Esophagus (tissue), 2 donors: ENCODE results near the gene GALNT9. TPM values are rescaled to one million over a fixed set of nuclear protein-coding genes. Genes with fewer than 3 reads are reported as not detected.
"Not testable (repeated sequence)": the region's sequence is repeated elsewhere in the genome, so short reads cannot be mapped to it uniquely, and the experiment has no call there.

Experiments used
- H3K27ac ChIP-seq, 2 donors: one replicate each; pipeline ENCODE4 v1.5.1; 2013; ENCODE audit warnings: low read depth in 2 of 2, mild to moderate bottlenecking in 2 of 2, inconsistent platforms in 1 of 2, low read length in 1 of 2, moderate library complexity in 1 of 2
- H3K27me3 ChIP-seq, 2 donors: one replicate each; pipeline ENCODE4 v1.6.1; 2013; ENCODE audit warnings: low read length in 2 of 2, control low read depth in 1 of 2, mild to moderate bottlenecking in 1 of 2; ENCODE audit not compliant: insufficient read depth in 2 of 2, control insufficient read depth in 1 of 2
- H3K36me3 ChIP-seq, 2 donors: one replicate each; pipeline ENCODE4 v1.6.1; 2013; ENCODE audit warnings: low read length in 1 of 2; ENCODE audit not compliant: control insufficient read depth in 2 of 2, insufficient read depth in 2 of 2
- H3K4me1 ChIP-seq, 2 donors: one replicate each; pipeline ENCODE4 v1.6.1; 2013; ENCODE audit warnings: low read length in 1 of 2; ENCODE audit not compliant: control insufficient read depth in 2 of 2, insufficient read depth in 2 of 2
- H3K4me3 ChIP-seq, 2 donors: one replicate each; pipeline ENCODE4 v1.5.1; 2013; ENCODE audit warnings: low read length in 2 of 2, mild to moderate bottlenecking in 2 of 2, low read depth in 1 of 2, moderate library complexity in 1 of 2
- H3K9me3 ChIP-seq, 2 donors: one replicate each; pipeline ENCODE4 v1.6.1; 2013; ENCODE audit warnings: mild to moderate bottlenecking in 2 of 2, low read depth in 1 of 2, low read length in 1 of 2, moderate library complexity in 1 of 2; ENCODE audit not compliant: control insufficient read depth in 2 of 2, insufficient read depth in 1 of 2
- WGBS, 2 donors: extraction: QIAGEN DNeasy Blood & Tissue Kit; methylation state at CpG; one replicate each; pipeline ENCODE4 v1.1.7; 2013; 5-methylcytosine and 5-hydroxymethylcytosine counted together
- polyA plus RNA-seq, 2 donors: library from polyadenylated mRNA; stranded (reverse); fragments of 200-250 nt; gene quantifications; one replicate each; pipeline ENCODE4 v1.2.3, GENCODE V29; 2013
- donor health status: healthy with polysubstance abuse.
- donor health status: Bipolar disorder and iron deficiency.

GALNT9 gene
- polyA plus RNA-seq, 2 donors: not detected

DNA sequence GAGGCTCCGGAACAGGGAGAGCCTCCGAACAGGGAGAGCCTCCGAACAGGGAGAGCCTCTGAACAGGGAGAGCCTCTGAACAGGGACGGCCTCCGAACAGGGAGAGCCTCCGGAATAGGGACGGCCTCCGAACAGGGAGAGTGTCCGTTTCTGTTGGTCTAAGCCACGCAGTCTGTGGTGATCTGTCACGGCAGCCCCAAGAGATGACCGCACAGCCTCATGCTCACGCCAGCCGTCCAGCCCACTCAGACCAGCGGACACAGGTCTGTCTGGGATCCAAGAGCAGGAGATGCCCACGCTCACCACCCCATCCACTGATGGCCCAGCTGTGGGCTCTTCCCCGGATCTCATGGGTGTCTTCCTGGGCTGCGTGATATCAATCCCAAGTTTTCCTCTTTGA, 33.3 kb downstream of the GALNT9 start:
- H3K27me3 ChIP-seq: no peaks in the 10 kb centered on the region
- H3K27ac ChIP-seq: no peak overlapping the region
- H3K9me3 ChIP-seq: peaks cover 0 to 8% of the 10 kb centered on the region in 2 donors
- H3K4me3 ChIP-seq: no peak overlapping the region
- no peaks in the 10 kb centered on the region for H3K36me3 ChIP-seq
- 92 to 93% methylated on average over 18 of the region's 18 CpGs for WGBS, 2 donors
- H3K4me1 ChIP-seq: no peaks in the 10 kb centered on the region

- not testable (repeated sequence) for H3K4me3 ChIP-seq, H3K4me1 ChIP-seq, H3K27me3 ChIP-seq, H3K27ac ChIP-seq, H3K9me3 ChIP-seq, H3K36me3 ChIP-seq
- 91 to 94% methylated on average over 24 of the region's 24 CpGs for WGBS, 2 donors
These were observed 33.8 kb downstream of the GALNT9 start for GRCh38 chr12:132295561-132295960.

DNA sequence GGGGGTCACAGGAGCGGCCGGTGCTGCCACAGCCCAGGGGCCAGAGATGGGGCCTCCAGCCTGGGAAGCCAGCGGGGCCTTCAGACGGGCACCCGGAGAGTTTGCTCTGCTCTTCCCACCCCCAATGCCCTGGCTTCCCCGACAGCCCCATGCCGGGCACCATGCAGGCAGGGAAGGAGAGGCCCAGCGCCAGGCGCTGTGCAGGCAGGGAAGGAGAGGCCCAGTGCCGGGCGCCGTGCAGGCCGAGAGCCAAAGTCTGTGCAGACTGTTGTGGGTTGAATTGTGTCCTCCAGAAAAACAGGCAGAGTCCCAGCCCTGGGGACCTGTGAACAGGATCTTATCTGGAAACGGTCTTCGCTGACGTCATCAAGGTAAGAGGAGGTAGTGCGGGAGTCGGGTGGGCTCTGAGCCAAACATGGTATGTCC, 34.3 kb downstream of the GALNT9 start:
- peaks cover 0 to 10% of the 10 kb centered on the region in 2 donors for H3K9me3 ChIP-seq
- H3K36me3 ChIP-seq: no peaks in the 10 kb centered on the region
- H3K4me1 ChIP-seq: no peaks in the 10 kb centered on the region
- no peak overlapping the region for H3K27ac ChIP-seq
- WGBS, 2 donors: 81 to 86% methylated on average over 18 of the region's 18 CpGs
- H3K4me3 ChIP-seq: no peak overlapping the region
- H3K27me3 ChIP-seq: no peaks in the 10 kb centered on the region

DNA sequence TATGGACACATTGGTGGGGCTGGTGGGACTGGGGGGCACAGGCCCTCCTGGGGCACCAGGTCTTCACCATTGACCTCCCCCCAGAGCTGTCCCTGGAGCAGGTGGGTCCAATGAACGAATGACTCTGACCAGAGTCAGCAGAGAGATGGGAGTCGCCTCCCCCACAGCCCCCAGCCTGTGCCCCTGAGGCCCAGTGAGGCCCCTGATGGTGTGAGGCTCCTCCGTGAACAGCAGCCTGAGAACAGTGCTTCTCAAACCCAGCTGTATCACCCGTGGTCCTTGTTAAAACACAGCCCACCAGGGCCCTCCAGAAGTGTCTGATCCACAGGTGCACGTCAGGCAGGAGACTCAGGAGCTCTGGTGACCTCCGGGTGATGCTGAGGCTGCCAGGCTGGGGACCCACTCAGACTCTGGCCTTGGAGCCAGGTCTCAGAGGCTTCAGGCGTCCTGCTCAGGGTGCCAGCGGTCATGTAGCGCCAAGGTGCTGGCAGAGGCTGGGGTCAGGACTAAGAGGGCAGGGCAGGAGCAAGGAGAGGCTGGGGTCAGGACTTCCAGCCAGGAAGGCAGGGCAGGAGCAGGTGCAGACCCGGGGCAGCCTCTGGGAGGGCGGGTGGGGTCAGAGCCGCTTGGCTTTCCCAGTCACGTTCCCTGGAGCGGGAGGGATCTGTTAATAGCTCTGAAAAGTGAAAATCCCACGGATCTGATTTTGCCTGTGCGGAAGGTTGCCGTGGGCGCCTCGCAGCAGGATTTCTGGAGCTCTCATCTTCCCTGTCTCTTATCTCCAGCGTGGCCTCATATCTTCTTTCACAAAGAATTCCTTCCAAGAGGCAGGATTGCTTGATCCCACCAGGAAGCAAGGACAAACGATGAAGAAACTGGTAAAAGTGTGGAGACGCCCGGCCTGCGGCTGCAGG, 35.0 kb downstream of the GALNT9 start:
- 64% methylated on average over 24 of the region's 24 CpGs for WGBS, 2 donors
- H3K27ac ChIP-seq: no peak overlapping the region
- peaks cover 0 to 11% of the 10 kb centered on the region in 2 donors for H3K9me3 ChIP-seq
- H3K4me1 ChIP-seq: no peaks in the 10 kb centered on the region
- no peak overlapping the region for H3K4me3 ChIP-seq
- no peaks in the 10 kb centered on the region for H3K36me3 ChIP-seq
- H3K27me3 ChIP-seq: no peaks in the 10 kb centered on the region

- Histone ChIP-seq H3K36me3 (no peaks in the 10 kb centered on the region), H3K4me1 (no peaks in the 10 kb centered on the region), H3K9me3 (peaks cover 0 to 15% of the 10 kb centered on the region in 2 donors), H3K27me3 (no peaks in the 10 kb centered on the region), H3K27ac (no peak overlapping the region), H3K4me3 (no peak overlapping the region)
- 91 to 92% methylated on average over 33 of the region's 33 CpGs for WGBS, 2 donors
These were observed 36.8 kb downstream of the GALNT9 start for GRCh38 chr12:132292328-132293319.

GRCh38 chr12:132291402-132292175, 37.8 kb downstream of the GALNT9 start:
- H3K27ac ChIP-seq: no peak overlapping the region
- 95% methylated on average over 26 to 28 of the region's 30 CpGs for WGBS, 2 donors
- H3K36me3 ChIP-seq: no peaks in the 10 kb centered on the region
- no peaks in the 10 kb centered on the region for H3K27me3 ChIP-seq
- H3K4me1 ChIP-seq: peaks cover 0 to under 1% of the 10 kb centered on the region in 2 donors
- no peak overlapping the region for H3K4me3 ChIP-seq
- H3K9me3 ChIP-seq: peaks cover 0 to 14% of the 10 kb centered on the region in 2 donors

DNA sequence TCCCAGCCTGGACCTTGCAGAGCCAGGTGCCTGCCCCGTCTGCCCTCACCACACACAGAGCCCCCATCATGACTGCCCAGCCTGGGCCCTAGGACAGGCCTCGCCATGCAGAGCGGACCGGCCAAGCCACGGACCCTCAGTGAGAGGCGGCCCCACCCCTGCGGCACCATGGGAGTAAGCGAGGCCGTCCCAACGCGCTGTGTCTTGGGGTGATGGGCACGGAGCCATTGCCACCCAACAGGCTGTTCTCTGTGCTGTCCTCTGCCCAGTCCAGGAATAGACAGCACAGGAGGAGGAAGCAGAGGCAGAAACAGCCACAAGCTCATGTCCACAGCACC, 39.2 kb downstream of the GALNT9 start:
- 89 to 95% methylated on average over 12 of the region's 12 CpGs for WGBS, 2 donors
- Histone ChIP-seq H3K36me3 (no peaks in the 10 kb centered on the region), H3K27ac (no peak overlapping the region), H3K4me1 (peaks cover 0 to 3% of the 10 kb centered on the region in 2 donors), H3K9me3 (peaks cover 0 to 12% of the 10 kb centered on the region in 2 donors), H3K27me3 (peaks cover 0 to 5% of the 10 kb centered on the region in 2 donors), H3K4me3 (no peak overlapping the region)

- Histone ChIP-seq H3K27me3 (peaks cover 0 to 5% of the 10 kb centered on the region in 2 donors), H3K4me1 (peaks cover 2 to 5% of the 10 kb centered on the region in 2 donors), H3K27ac (no peak overlapping the region), H3K4me3 (no peak overlapping the region), H3K36me3 (no peaks in the 10 kb centered on the region), H3K9me3 (peaks cover 0 to 12% of the 10 kb centered on the region in 2 donors)
- 44 to 54% methylated on average over 19 of the region's 19 CpGs for WGBS, 2 donors
These were observed 39.8 kb downstream of the GALNT9 start for GRCh38 chr12:132289356-132290202.
